WTC11 (cell line): ENCODE data around the gene DUSP6. TPM values are rescaled to one million over a fixed set of nuclear protein-coding genes. Genes with fewer than 3 reads are reported as not detected.

Experiments
- ATAC-seq: fragments of 200-7000 bp; cut with Tn5 transposase; 2 replicates; pipeline ENCODE4 v1.10.0; 2021; ENCODE audit warnings: mild to moderate bottlenecking, moderate library complexity
- Bru-seq: library from RNA; stranded (reverse); fragments of 400-500 nt; gene quantifications from one replicate; lab custom pipeline; 2021; lab: Mats Ljungman, UMichigan
- CTCF ChIA-PET: fragments of 300-600 bp; sonication (Branson Sonifier 250); formaldehyde crosslinking; loops from one replicate; lab custom pipeline; 2021; ENCODE audit warnings: antibody characterized with exemption; lab: Charles Lee
- POLR2A ChIA-PET: fragments of 350-600 bp; sonication (Branson Sonifier 250); formaldehyde crosslinking; loops from one replicate; lab custom pipeline; 2021; ENCODE audit warnings: antibody characterized with exemption; lab: Charles Lee
- DNase-seq: peaks from one replicate; pipeline ENCODE4 v3.0.0; 2021; ENCODE audit warnings: low spot score
- H3K27ac Mint-ChIP-seq: 2 replicates; pipeline ENCODE4 v1.8.0; 2021; ENCODE audit warnings: mixed read lengths
- H3K27me3 Mint-ChIP-seq: 2 replicates; pipeline ENCODE4 v1.8.0; 2021; ENCODE audit warnings: low read depth, mild to moderate bottlenecking, moderate library complexity, mixed read lengths
- H3K36me3 Mint-ChIP-seq: 2 replicates; pipeline ENCODE4 v1.8.0; 2021; ENCODE audit warnings: mixed read lengths
- H3K4me1 Mint-ChIP-seq: 2 replicates; pipeline ENCODE4 v1.8.0; 2022; ENCODE audit warnings: mixed read lengths
- H3K4me3 Mint-ChIP-seq: 2 replicates; pipeline ENCODE4 v1.8.0; 2021; ENCODE audit warnings: mild to moderate bottlenecking, moderate library complexity, mixed read lengths
- H3K9me3 Mint-ChIP-seq: 2 replicates; pipeline ENCODE4 v1.8.0; 2021; ENCODE audit warnings: mixed read lengths
- ATF3 ChIP-seq: sonication (generic); formaldehyde crosslinking; conservative IDR thresholded peaks from 2 replicates; pipeline ENCODE4 v1.8.1; 2022; ENCODE audit warnings: mild to moderate bottlenecking, missing genetic modification reagents
- CBFB ChIP-seq: sonication (generic); formaldehyde crosslinking; IDR thresholded peaks from 2 replicates; pipeline ENCODE4 v1.8.1; 2022; ENCODE audit warnings: mild to moderate bottlenecking, low read depth, missing genetic modification reagents
- ELF4 ChIP-seq: sonication (generic); formaldehyde crosslinking; IDR thresholded peaks from 2 replicates; pipeline ENCODE4 v1.8.1; 2022; ENCODE audit warnings: low read depth, mild to moderate bottlenecking, moderate library complexity, missing genetic modification reagents
- EMX1 ChIP-seq: fragments of 250-450 bp; sonication (Bioruptor Pico); IDR thresholded peaks from 2 replicates; pipeline ENCODE4 v1.8.0; 2021; ENCODE audit warnings: mild to moderate bottlenecking
- FOXJ3 ChIP-seq: sonication (generic); formaldehyde crosslinking; IDR thresholded peaks from 2 replicates; pipeline ENCODE4 v1.9.0; 2021; ENCODE audit warnings: missing genetic modification reagents, mild to moderate bottlenecking, borderline replicate concordance
- FOXK1 ChIP-seq: sonication (generic); formaldehyde crosslinking; IDR thresholded peaks from 2 replicates; pipeline ENCODE4 v1.8.0; 2022; ENCODE audit warnings: mild to moderate bottlenecking, moderate library complexity, missing genetic modification reagents
- FOXP1 ChIP-seq: sonication (generic); formaldehyde crosslinking; IDR thresholded peaks from 2 replicates; pipeline ENCODE4 v1.8.0; 2022; ENCODE audit warnings: missing genetic modification reagents, mild to moderate bottlenecking, moderate library complexity, borderline replicate concordance
- GABPB1 ChIP-seq: sonication (generic); formaldehyde crosslinking; IDR thresholded peaks from 2 replicates; pipeline ENCODE4 v1.8.1; 2023; ENCODE audit warnings: mild to moderate bottlenecking, missing genetic modification reagents
- KAT7 ChIP-seq: sonication (generic); formaldehyde crosslinking; IDR thresholded peaks from 2 replicates; pipeline ENCODE4 v1.8.1; 2023; ENCODE audit warnings: missing genetic modification reagents, mild to moderate bottlenecking, borderline replicate concordance
- NFE2L1 ChIP-seq: sonication (generic); formaldehyde crosslinking; IDR thresholded peaks from 2 replicates; pipeline ENCODE4 v1.8.1; 2023; ENCODE audit warnings: missing genetic modification reagents
- NFYB ChIP-seq: sonication (generic); formaldehyde crosslinking; conservative IDR thresholded peaks from 2 replicates; pipeline ENCODE4 v1.8.0; 2022; ENCODE audit warnings: low read depth, missing genetic modification reagents
- SP1 ChIP-seq: sonication (generic); formaldehyde crosslinking; conservative IDR thresholded peaks from 2 replicates; pipeline ENCODE4 v1.8.1; 2022; ENCODE audit warnings: missing genetic modification reagents
- STAT6 ChIP-seq: sonication (generic); formaldehyde crosslinking; conservative IDR thresholded peaks from 2 replicates; pipeline ENCODE4 v1.8.1; 2023; ENCODE audit warnings: mild to moderate bottlenecking, low read depth, missing genetic modification reagents, moderate library complexity
- TEAD4 ChIP-seq: sonication (generic); formaldehyde crosslinking; IDR thresholded peaks from 2 replicates; pipeline ENCODE4 v1.8.0; 2022; ENCODE audit warnings: mild to moderate bottlenecking, missing genetic modification reagents
- USF2 ChIP-seq: sonication (generic); formaldehyde crosslinking; IDR thresholded peaks from 2 replicates; pipeline ENCODE4 v1.8.1; 2023; ENCODE audit warnings: mild to moderate bottlenecking, missing genetic modification reagents, moderate library complexity
- ZNF219 ChIP-seq: sonication (generic); formaldehyde crosslinking; IDR thresholded peaks from 2 replicates; pipeline ENCODE4 v1.8.0; 2023; ENCODE audit warnings: missing genetic modification reagents, mild to moderate bottlenecking, borderline replicate concordance
- ZNF263 ChIP-seq: sonication (generic); formaldehyde crosslinking; IDR thresholded peaks from 2 replicates; pipeline ENCODE4 v1.8.1; 2022; ENCODE audit warnings: low read depth, mild to moderate bottlenecking, moderate library complexity, missing genetic modification reagents
- ZNF671 ChIP-seq: fragments of 250-450 bp; sonication (Bioruptor Pico); IDR thresholded peaks from 2 replicates; pipeline ENCODE4 v1.8.0; 2021; ENCODE audit warnings: mild to moderate bottlenecking
- ZSCAN18 ChIP-seq: fragments of 250-450 bp; sonication (Bioruptor Pico); IDR thresholded peaks from 2 replicates; pipeline ENCODE4 v2.1.2; 2022; ENCODE audit warnings: mild to moderate bottlenecking, moderate library complexity
- long read RNA-seq, 3 experiments: library from RNA in 1 of 3; library from capped mRNA in 1 of 3; library from polyadenylated mRNA in 1 of 3; unstranded in 2 of 3; stranded (forward) in 1 of 3; transcript quantifications; one replicate each; pipeline ENCODE4 v2.0.0, GENCODE V29; 2021
- total RNA-seq: library from RNA; stranded (reverse); gene quantifications from 3 replicates; pipeline ENCODE4 v1.2.3, GENCODE V29; 2021
- TF ChIP-seq, protein P1 (sequence below): sonication (generic); formaldehyde crosslinking; IDR thresholded peaks from 2 replicates; pipeline ENCODE4 v1.8.0; 2023; ENCODE audit warnings: mild to moderate bottlenecking, missing genetic modification reagents
- TF ChIP-seq, protein P2 (sequence below): sonication (generic); formaldehyde crosslinking; IDR thresholded peaks from 2 replicates; pipeline ENCODE4 v1.8.0; 2022; ENCODE audit warnings: mild to moderate bottlenecking, missing genetic modification reagents
- TF ChIP-seq, protein P3 (sequence below): sonication (generic); formaldehyde crosslinking; IDR thresholded peaks from 2 replicates; pipeline ENCODE4 v1.8.1; 2022; ENCODE audit warnings: mild to moderate bottlenecking, moderate library complexity, missing genetic modification reagents

Gene DUSP6, protein sequence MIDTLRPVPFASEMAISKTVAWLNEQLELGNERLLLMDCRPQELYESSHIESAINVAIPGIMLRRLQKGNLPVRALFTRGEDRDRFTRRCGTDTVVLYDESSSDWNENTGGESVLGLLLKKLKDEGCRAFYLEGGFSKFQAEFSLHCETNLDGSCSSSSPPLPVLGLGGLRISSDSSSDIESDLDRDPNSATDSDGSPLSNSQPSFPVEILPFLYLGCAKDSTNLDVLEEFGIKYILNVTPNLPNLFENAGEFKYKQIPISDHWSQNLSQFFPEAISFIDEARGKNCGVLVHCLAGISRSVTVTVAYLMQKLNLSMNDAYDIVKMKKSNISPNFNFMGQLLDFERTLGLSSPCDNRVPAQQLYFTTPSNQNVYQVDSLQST
- total RNA-seq (136 to 245 TPM (median 141 TPM) in 3 replicates), Bru-seq, nascent RNA (percentile 96 among the genes with signal in this experiment)
- long read RNA-seq, experiment 1, full-length matches to known transcripts = 378 of 414 reads
- long read RNA-seq, experiment 1, partial matches to known transcripts = 8 of 414 reads
- long read RNA-seq, experiment 1, other reads (novel, unspliced or antisense) = 28 of 414 reads
- long read RNA-seq, experiment 2, full-length matches to known transcripts = 105 of 149 reads
- long read RNA-seq, experiment 2, partial matches to known transcripts = 1 of 149 reads
- long read RNA-seq, experiment 2, other reads (novel, unspliced or antisense) = 43 of 149 reads
- long read RNA-seq, experiment 3, full-length matches to known transcripts = 109 of 123 reads
- long read RNA-seq, experiment 3, partial matches to known transcripts = 0 of 123 reads
- long read RNA-seq, experiment 3, other reads (novel, unspliced or antisense) = 14 of 123 reads

DNA sequence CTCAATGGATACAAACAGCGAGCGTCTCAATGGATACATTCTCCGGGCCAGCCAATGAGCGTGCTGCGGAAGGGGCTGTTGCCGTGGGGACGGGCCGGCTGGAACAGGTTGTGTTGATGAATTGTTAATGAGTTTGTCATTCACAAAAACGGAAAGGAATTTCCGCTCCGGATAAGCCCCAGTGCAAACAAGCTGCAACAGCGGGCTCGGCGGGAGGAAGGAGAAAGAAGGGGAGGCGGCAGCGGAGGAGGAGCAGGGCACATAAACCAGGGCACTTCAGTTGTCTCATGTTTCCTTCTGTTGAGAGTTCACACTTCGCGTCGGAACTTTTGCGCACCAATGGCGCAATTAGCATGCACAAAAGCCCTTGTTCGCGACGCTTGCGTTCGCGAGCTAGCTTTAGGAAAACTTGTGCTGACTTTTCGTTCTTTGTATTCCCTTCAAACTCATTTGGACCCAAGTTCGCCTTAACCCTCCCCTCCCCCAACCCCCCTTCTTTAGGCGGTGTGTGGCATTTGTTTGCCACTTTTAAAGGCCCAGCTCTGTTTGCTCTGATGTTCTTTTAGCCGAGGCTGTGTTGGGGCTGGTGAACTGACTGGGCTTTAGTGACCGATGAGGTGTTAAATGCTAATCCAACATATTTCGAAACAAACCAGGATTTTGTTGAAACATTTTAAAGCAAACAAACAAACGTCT is at the start of gene DUSP6:
Gene DUSP6 (minus strand): TSS at position 10 of the 696 bp plus-strand sequence. CDS start 462 bp downstream, outside the sequence.
- Mint-ChIP-seq H3K9me3 (no peaks in the 10 kb centered on the region), H3K27ac (peak within 1 kb of the TSS; percentile 99), H3K4me3 (peak within 1 kb of the TSS; percentile 97), H3K36me3 (peaks cover 39% of the 10 kb centered on the region), H3K4me1 (peaks cover 51% of the 10 kb centered on the region), H3K27me3 (peaks cover 36% of the 10 kb centered on the region)
- CTCF ChIA-PET = interaction anchor here (1.5 to 3.8 kb wide), 5 partner anchors 99 to 336 kb away, joined by 5 to 20 read pairs (median 6); partner anchors contain the start of gene POC1B
- POLR2A ChIA-PET = interaction anchor here (0.6 to 4.4 kb wide), 22 partner anchors 20 to 773 kb away, joined by 3 to 83 read pairs (median 4); partner anchors contain the start of genes ATP2B1, GALNT4 and KITLG
- peak; percentile 96 for DNase-seq
- peak; percentile 70 for ATAC-seq
- TF ChIP-seq FOXK1 (CRISPR knock-in tag) = peak; percentile 97
- TF ChIP-seq FOXP1 = peak; percentile 85
- 0 out of 2 replicates have a peak, but pooled peaks have one; percentile 21 for TF ChIP-seq ZNF263 (CRISPR knock-in tag)
- peak; percentile 55; the same call in 1 of the 2 replicates for TF ChIP-seq GABPB1 (CRISPR knock-in tag)
- TF ChIP-seq NFYB (CRISPR knock-in tag) = peak; percentile 83
- TF ChIP-seq, protein P1, sequence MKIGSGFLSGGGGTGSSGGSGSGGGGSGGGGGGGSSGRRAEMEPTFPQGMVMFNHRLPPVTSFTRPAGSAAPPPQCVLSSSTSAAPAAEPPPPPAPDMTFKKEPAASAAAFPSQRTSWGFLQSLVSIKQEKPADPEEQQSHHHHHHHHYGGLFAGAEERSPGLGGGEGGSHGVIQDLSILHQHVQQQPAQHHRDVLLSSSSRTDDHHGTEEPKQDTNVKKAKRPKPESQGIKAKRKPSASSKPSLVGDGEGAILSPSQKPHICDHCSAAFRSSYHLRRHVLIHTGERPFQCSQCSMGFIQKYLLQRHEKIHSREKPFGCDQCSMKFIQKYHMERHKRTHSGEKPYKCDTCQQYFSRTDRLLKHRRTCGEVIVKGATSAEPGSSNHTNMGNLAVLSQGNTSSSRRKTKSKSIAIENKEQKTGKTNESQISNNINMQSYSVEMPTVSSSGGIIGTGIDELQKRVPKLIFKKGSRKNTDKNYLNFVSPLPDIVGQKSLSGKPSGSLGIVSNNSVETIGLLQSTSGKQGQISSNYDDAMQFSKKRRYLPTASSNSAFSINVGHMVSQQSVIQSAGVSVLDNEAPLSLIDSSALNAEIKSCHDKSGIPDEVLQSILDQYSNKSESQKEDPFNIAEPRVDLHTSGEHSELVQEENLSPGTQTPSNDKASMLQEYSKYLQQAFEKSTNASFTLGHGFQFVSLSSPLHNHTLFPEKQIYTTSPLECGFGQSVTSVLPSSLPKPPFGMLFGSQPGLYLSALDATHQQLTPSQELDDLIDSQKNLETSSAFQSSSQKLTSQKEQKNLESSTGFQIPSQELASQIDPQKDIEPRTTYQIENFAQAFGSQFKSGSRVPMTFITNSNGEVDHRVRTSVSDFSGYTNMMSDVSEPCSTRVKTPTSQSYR = 0 out of 2 replicates have a peak, but pooled peaks have one; percentile 23
- peak; percentile 71 for TF ChIP-seq SP1
- peak; percentile 87; the same call in 1 of the 2 replicates for TF ChIP-seq NFE2L1 (CRISPR knock-in tag)
- TF ChIP-seq CBFB (CRISPR knock-in tag) = peak; percentile 87; the same call in 1 of the 2 replicates
- no peak for TF ChIP-seq ZNF671 (CRISPR knock-in tag)
- TF ChIP-seq ZSCAN18 = no peak
- TF ChIP-seq FOXJ3 (CRISPR knock-in tag) = 0 out of 2 replicates have a peak, but pooled peaks have one; percentile 44
- no peak for TF ChIP-seq STAT6 (CRISPR knock-in tag)
- no peak for TF ChIP-seq ATF3 (CRISPR knock-in tag)
- TF ChIP-seq USF2 (CRISPR knock-in tag) = no peak
- TF ChIP-seq, protein P2, sequence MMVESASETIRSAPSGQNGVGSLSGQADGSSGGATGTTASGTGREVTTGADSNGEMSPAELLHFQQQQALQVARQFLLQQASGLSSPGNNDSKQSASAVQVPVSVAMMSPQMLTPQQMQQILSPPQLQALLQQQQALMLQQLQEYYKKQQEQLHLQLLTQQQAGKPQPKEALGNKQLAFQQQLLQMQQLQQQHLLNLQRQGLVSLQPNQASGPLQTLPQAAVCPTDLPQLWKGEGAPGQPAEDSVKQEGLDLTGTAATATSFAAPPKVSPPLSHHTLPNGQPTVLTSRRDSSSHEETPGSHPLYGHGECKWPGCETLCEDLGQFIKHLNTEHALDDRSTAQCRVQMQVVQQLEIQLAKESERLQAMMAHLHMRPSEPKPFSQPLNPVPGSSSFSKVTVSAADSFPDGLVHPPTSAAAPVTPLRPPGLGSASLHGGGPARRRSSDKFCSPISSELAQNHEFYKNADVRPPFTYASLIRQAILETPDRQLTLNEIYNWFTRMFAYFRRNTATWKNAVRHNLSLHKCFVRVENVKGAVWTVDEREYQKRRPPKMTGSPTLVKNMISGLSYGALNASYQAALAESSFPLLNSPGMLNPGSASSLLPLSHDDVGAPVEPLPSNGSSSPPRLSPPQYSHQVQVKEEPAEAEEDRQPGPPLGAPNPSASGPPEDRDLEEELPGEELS (CRISPR knock-in tag) = peak; percentile 81
- 0 out of 2 replicates have a peak, but pooled peaks have one; percentile 10 for TF ChIP-seq TEAD4 (CRISPR knock-in tag)
- no peak for TF ChIP-seq ZNF219 (CRISPR knock-in tag)
- TF ChIP-seq, protein P3, sequence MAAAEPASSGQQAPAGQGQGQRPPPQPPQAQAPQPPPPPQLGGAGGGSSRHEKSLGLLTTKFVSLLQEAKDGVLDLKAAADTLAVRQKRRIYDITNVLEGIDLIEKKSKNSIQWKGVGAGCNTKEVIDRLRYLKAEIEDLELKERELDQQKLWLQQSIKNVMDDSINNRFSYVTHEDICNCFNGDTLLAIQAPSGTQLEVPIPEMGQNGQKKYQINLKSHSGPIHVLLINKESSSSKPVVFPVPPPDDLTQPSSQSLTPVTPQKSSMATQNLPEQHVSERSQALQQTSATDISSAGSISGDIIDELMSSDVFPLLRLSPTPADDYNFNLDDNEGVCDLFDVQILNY (CRISPR knock-in tag) = peak; percentile 48; the same call in 1 of the 2 replicates
- TF ChIP-seq KAT7 (CRISPR knock-in tag) = no peak
- TF ChIP-seq EMX1 (CRISPR knock-in tag) = no peak
- TF ChIP-seq ELF4 (CRISPR knock-in tag) = no peak
